RWPE1 (cell line): ENCODE results near the gene RAMAC.

ENCODE experiments used
- CTCF ChIA-PET: fragments of 350-600 bp; sonication (Branson Sonifier 250); formaldehyde crosslinking; extraction: SDS; loops from one replicate; lab custom pipeline; 2021; lab: Yijun Ruan, JAX
- POLR2A ChIA-PET: fragments of 400-600 bp; formaldehyde crosslinking; extraction: SDS; loops from one replicate; lab custom pipeline; 2020; ENCODE audit warnings: antibody characterized with exemption; ENCODE audit not compliant: low non-redundant PET; lab: Yijun Ruan, JAX
- DNase-seq: peaks from one replicate; pipeline ENCODE4 v3.0.0; 2012; ENCODE audit warnings: low spot score
- H3K27ac ChIP-seq: fragments of 450-650 bp; 2 replicates; pipeline ENCODE4 v1.5.1; 2017
- TF ChIP-seq, protein P1 (sequence below): fragments of 450-650 bp; conservative IDR thresholded peaks from 2 replicates; pipeline ENCODE4 v1.5.1; 2017; ENCODE audit warnings: low read depth, mild to moderate bottlenecking

The RAMAC gene

DNA sequence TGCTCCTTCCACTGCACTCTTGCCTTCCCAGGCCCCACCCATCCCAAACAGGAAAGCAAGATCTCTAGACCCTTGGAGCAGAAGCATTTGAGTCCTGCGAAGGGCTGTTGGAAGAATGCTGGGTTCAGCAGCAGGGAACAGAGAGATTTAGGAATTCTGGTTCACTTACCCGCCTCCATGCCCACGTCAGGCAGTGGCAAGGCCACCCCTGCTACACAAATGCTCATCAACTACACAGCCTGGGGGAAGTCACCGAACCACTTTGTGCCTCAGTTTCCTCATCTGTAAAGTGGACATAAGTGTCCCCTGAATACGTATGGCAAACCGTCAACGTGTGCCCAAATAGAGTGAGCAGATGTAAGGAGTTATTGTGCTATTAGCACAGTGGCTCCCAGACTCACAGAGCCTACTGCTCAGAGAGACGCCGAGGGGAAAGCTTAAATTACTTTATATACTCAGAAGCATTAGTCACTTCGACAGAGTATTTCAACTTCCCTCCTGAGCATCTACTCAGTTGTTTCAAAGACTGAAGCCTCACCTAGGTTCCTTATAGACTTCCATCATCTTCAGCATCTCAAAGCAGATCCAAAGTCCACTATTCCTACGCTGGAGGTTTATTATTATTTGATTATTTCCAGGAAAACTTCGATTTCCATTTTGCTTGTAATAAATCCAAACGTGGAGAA lies 34.4 kb upstream of the RAMAC start:
- TF ChIP-seq, protein P1, sequence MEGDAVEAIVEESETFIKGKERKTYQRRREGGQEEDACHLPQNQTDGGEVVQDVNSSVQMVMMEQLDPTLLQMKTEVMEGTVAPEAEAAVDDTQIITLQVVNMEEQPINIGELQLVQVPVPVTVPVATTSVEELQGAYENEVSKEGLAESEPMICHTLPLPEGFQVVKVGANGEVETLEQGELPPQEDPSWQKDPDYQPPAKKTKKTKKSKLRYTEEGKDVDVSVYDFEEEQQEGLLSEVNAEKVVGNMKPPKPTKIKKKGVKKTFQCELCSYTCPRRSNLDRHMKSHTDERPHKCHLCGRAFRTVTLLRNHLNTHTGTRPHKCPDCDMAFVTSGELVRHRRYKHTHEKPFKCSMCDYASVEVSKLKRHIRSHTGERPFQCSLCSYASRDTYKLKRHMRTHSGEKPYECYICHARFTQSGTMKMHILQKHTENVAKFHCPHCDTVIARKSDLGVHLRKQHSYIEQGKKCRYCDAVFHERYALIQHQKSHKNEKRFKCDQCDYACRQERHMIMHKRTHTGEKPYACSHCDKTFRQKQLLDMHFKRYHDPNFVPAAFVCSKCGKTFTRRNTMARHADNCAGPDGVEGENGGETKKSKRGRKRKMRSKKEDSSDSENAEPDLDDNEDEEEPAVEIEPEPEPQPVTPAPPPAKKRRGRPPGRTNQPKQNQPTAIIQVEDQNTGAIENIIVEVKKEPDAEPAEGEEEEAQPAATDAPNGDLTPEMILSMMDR, result no peak

DNA sequence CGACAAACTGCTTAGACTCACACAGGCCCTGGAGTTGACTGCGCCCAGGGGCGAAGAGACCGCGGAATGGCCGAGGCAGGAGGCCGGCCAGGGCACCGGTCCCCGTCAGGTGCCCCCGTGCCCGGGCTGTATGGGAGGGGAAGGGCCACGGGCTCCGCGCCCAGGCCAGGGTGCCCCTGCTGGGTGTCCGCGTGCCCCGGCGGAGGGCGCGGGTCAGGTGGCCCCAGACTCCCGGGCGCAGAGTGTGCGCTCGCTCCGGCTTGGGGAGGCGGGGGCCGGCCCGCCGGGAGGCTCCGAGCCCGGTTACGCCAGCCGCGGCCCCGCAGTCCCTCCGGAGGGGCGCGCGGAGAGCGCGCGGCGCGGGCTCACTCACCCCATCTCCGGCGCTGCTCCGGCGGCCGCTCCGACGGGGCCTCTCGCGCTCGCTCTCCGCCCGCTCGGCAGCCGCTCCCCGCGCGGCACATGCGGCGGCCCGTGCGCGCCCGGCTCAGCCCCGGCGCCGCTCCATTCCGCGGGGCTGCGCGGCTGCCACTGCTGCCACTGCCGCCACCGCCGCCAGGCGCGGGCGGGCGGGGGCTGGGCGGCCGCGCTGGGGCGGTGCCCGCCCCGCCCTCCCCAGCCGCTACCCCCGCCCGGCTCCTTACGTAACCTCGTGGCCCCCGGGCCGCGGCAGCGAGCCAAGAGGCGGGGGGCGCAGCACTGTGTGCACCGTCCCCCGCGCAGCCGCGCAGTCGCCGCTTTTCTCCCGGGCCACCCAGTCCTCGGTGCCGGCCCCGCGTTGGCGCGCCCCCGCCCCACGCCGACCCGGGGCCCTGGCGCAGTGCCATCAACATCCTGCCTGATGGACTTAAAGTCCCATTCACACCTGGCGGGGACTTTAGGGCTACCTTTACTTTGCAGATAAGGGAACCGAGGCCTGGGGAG lies 33.6 kb upstream of the RAMAC start, which contains the start of gene HOMER2:
TSS of gene HOMER2 (minus strand) at position 563 of the 924 bp plus-strand sequence. CDS start at position 378, 185 bp downstream.
- ChIA-PET POLR2A (no interaction called here), CTCF (interaction anchor here (0.8 to 1.0 kb wide), 2 partner anchors 9 to 58 kb away, joined by 3 to 4 read pairs; no protein-coding TSS in a partner anchor)
- H3K27ac ChIP-seq, result peak within 1 kb of the TSS; percentile 55
- TF ChIP-seq, protein P1, result no peak
- DNase-seq, result peak; percentile 42

More for the DNA sequence above, 34.4 kb upstream of the RAMAC start:
- H3K27ac ChIP-seq, result peak overlapping the region; percentile 55
- peak; percentile 64 for DNase-seq
- CTCF ChIA-PET, result interaction anchor here (0.8 to 1.0 kb wide), 2 partner anchors 8 to 59 kb away, joined by 3 to 4 read pairs; no protein-coding TSS in a partner anchor
- POLR2A ChIA-PET, result interaction anchor here (0.5 to 0.6 kb wide), 2 partner anchors 20 to 187 kb away, joined by 3 to 5 read pairs; no protein-coding TSS in a partner anchor

DNA sequence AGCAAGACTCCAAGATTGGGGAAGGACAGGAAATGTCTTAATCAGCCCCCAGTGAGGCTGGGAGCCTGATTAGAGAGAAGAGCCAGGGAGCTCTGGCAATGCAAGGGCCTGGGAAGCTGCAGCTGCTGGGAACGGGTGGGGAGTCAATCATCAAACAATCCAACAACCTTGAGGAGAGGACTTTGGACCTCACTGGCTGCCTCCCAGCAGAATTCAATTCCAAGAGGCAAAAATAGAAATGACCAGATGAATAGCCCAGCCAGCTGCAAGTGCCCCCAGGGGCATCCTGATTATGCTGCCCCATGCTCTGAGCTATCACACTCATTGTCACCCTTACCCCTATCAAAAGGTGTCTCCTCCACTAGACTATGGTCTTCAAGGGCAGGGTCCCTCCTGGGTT lies 27.4 kb upstream of the RAMAC start:
- TF ChIP-seq, protein P1, result no peak
- no peak for DNase-seq
- CTCF ChIA-PET, result interaction anchor here (0.6 to 0.7 kb wide), 3 partner anchors 15 to 567 kb away, joined by 3 to 4 read pairs (median 3); no protein-coding TSS in a partner anchor
- H3K27ac ChIP-seq, result peak overlapping the region; percentile 17; the same call in 1 of the 2 replicates
- POLR2A ChIA-PET, result interaction anchor here (1.5 kb wide), 1 partner anchor 27 kb away, joined by 3 read pairs; the partner anchor contains the start of gene RAMAC

DNA sequence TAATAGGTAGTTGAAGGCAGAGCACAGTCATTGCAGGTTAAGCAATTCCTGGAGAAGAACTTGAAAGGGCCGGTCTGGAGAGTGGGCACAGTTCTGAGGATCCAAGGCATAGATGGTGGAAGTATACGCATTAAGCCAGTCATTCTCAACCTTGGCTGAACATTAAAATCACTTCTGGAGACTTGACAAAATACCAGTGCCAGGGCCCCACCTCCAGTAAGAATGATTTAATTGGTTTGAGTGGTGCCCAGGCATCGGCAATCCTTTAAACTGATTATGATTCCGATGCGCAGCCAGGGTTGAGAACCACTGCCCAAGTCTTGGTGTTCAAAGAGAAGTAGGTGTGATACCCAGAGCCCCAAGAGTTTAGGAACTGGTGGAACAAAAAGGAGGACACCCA lies 26.6 kb upstream of the RAMAC start:
- CTCF ChIA-PET, result no interaction called here
- no peak for DNase-seq

DNA sequence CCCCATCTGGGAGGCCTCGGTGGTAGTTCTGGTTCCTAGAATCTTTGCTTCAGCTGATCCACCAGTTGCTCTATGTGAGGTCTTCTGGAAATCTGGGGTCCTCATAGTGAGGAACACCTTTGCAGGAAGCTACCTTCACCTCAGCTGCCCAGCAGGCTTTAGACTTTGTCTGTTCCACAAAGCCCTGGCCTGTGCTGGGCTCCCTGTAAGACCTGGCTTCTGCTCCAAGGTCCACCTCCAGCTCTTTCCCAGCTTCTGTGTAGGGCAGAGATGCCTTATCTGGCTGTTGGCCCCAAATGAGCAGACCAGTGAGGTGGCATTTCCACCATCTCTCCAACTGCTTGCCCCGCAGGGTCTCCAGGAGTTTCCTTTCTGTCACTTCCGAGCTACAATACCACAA lies 25.2 kb upstream of the RAMAC start:
- CTCF ChIA-PET, result no interaction called here
- TF ChIP-seq, protein P1, result no peak
- no peak overlapping the region for H3K27ac ChIP-seq
- POLR2A ChIA-PET, result interaction anchor here (0.6 kb wide), 1 partner anchor 11 kb away, joined by 3 read pairs; no protein-coding TSS in a partner anchor
- no peak for DNase-seq

More for the DNA sequence above, 26.6 kb upstream of the RAMAC start:
- POLR2A ChIA-PET, result no interaction called here
- TF ChIP-seq, protein P1, result no peak
- H3K27ac ChIP-seq, result no peak overlapping the region
